ENCODE results near the gene NLGN1.

The NLGN1 gene

GRCh38 chr3:173773800-173774199 is 376.3 kb downstream of the NLGN1 start:
- DNase-seq: no peak

DNA sequence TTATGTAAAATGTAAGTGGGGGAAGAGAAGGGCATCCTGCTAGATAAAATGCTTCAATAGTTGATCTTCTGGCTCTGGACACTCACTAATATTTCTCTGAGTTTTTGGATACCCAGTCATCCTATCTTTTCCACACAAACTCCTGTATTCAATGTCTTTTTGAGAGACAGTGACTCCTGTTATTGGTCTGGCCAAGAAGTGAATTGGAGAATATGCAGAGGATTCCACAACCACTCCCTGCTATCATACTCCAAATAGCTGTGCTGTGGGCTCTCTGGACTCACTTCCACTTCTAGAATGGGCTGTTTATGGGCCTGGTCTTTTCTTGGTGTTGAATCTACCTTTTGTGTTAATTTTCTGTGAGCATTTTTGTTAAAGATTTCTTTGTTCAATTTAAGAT is 376.8 kb downstream of the NLGN1 start:
- DNase-seq: no peak

DNA sequence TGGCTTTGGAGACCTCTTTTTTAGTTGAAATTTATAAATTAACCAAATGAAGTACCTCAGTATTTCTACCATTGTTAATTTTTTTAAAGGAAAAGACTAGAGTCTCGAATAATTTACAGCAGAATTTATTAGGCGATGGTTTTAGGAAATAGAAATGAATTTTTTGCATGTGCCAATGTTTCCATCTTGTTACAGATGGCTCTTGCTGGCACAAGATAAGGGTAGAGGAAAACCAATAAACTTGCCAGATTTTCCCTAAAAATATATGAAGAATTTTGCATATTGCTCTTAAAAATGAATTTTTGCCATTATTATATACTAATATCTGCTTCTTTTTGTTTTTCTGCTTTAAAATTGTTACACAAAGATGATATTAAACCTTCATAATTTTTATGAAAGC is 380.7 kb downstream of the NLGN1 start:
- DNase-seq: no peak

GRCh38 chr3:173780067-173780466 is 382.5 kb downstream of the NLGN1 start:
- no peak for DNase-seq

DNA sequence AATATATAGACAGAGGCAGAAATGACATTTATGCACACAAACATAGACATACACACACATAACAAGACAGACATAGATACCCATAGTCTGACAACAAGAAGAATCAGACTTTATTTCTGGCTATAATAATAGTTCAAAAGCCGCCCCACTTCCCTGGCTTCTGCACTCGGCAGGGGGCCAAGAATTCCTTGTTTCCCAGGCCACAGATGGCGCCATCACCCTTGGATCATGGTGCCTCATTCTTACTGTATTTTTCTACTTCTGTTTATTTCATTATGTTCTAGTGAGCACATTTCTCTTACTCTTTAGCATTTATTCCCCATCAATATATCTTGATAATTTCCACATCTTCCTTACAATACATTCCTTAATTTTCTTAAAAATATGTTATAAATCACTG is 387.5 kb downstream of the NLGN1 start:
- peak; percentile 18 for DNase-seq

DNA sequence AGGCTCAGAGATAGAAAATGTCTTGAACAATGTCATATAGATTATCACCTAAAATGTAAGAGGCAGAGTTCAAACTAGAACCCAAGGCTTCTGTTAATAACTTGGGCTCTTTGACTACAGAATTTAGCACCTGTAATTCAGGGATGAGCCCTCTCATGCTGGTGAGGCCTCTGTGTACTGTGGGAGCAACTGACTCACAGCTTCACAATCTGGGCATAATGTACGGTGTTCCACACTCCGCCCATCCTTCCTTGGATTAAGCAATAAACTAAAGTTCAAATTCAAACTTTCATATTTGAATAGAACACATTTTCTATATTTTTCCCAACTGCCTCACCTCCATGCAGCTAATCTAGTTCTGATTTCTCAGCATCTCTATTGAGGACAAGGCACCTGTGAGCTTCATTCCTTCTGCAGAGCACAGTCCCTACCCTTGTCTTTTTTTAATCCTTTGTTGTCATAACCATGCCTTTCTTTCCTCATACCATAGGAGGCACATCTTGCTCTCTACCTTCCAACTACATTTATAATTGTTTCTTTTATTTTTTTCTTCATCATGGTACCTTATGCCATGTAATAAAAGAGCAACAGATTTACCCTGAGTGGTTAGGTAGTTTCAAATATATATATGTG is 392.1 kb downstream of the NLGN1 start:
- no peak for DNase-seq

- no peak for DNase-seq
These were observed 396.4 kb downstream of the NLGN1 start for GRCh38 chr3:173793963-173794362.

DNA sequence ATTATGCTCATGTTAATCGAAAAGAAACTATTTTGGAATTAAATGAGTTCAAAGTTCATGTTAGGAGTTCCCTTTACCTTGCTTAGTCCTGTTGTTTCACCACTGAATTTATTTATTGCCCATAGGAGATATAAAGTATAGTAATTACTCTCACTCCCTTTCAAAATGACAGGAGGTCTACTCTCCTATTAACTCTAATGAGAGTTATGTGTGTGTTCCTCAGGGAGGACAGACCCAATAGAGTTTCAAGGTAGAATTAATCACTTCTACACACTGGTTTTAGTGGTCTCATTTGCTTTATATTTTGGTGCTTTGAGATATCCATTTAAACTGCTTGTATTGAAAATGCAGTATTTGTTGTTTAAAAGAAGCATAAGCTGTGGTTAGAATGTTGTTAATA is 398.9 kb downstream of the NLGN1 start:
- no peak for DNase-seq

- DNase-seq: no peak
These were observed 399.3 kb downstream of the NLGN1 start for GRCh38 chr3:173796890-173797289.

DNA sequence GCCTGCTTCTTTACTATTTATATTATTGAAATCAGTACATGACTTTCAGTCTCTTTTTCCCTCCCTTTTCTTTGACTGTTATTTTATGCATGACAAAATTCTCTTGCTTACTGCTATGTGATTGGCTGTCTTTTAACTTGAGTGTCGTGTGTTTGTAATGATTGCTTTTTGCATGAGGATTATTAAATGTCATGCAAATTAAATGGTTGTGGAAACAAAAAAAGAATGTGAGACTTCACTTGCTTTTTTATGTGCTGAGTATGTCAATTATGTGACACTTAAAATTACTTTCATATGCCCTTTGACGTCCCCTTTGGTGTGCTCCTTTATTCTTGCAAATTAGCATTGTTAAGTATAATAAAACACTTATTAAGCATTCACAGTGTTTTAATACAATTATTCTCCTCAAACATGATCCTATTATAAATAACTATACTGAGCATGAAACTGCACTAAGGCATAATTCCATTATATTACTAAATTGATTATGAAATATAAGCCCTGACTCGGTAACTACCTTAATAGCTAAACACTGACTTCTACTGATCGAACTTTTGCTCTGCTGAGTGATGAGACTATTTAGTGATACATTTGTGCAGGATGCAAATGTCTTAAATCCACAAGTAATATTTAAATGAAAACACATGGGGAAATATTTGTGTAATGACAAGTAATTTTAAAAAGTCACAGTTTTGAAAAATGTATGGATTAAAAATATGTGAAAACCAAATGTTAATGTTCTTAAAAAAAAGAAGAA is 401.7 kb downstream of the NLGN1 start:
- peak; percentile 44 for DNase-seq

- DNase-seq: no peak
These were observed 402.6 kb downstream of the NLGN1 start for GRCh38 chr3:173800154-173800553.

DNA sequence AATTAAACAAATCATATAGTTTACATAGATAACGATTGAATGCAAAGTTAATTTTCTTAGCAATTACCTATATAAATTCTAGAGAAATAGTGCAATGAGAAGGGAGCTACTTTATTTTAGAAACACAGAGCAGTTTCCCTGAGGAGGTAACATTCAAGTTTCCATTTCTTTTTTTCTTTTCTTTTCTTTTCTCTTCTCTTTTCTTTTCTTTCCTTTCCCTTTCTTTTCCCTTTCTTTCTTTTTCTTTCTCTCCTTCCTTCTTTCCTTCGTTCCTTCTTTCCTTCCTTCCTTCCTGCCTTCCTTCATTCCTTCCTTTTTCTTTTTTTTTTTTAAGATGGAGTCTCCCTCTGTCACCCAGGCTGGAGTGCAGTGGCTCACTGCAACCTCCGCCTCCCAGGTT is 417.3 kb downstream of the NLGN1 start:
- no peak for DNase-seq

- DNase-seq: no peak
These were observed 421.8 kb downstream of the NLGN1 start for GRCh38 chr3:173819368-173819767.

DNA sequence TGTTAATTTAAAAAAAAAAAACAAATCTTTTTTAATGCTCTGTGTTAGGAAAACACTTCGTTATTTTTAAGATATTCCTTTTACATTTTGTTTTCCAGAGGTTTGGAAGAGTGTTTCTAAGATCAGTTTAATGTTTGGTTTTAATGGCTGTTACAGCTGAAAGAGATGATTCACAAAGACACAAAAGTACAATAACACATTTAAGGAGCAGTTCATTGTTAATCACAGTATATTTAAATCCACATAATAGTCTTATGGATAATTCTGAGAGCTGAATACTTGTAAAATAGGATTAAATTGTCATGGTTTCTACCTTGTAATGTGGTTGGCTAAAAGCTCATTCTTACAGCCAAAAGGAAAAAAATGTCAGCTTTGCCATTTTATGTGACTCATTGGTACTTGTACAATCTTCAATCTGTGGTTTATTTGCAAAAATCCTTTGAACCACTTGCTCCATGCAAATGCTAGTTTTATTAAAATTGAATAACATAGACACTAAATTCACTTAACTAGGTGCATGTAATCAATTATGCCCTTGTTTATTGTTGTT is 426.4 kb downstream of the NLGN1 start:
- peak; percentile 24 for DNase-seq

- DNase-seq: no peak
These were observed 428.2 kb downstream of the NLGN1 start for GRCh38 chr3:173825730-173826129.

DNA sequence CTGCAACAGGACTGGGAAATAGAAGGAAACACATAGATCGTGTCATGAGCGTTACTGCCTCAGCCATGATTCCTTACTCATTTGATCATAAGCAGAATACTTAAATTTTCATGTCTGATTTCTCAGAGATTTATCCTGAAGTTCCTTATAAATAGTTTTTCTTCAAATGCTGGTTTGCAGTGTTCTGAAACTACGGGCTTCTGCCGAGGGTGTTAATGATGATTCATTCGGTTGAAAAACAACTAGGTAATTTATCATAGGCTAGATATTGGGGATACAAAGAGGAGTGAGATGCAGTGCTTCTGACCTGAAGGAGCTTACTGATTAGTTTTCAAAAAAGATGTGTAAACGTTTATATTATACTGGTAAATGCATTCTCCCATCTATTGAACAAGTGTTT is 428.9 kb downstream of the NLGN1 start:
- DNase-seq: no peak

GRCh38 chr3:173826901-173827609 is 429.5 kb downstream of the NLGN1 start:
- peak; percentile 62 for DNase-seq

GRCh38 chr3:173838644-173839043 is 441.1 kb downstream of the NLGN1 start:
- DNase-seq: no peak

DNA sequence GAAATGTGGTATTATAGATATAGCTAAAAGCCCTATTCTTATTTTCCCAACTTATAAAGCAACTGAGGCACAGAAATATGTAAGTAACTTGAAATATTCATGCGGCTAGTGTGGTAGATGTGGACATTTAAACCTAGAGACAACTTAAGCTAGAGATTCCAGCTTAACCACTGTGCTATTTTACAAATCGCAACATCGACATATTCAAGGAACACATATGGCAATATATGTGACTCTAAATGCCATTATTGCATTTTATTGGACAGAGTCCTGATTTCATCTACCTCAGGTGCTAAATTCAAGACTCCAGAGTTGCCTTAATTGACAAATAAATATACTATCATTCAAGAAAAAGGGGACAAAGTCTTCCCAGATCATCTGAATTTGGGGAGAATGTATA is 442.3 kb downstream of the NLGN1 start:
- no peak for DNase-seq

DNA sequence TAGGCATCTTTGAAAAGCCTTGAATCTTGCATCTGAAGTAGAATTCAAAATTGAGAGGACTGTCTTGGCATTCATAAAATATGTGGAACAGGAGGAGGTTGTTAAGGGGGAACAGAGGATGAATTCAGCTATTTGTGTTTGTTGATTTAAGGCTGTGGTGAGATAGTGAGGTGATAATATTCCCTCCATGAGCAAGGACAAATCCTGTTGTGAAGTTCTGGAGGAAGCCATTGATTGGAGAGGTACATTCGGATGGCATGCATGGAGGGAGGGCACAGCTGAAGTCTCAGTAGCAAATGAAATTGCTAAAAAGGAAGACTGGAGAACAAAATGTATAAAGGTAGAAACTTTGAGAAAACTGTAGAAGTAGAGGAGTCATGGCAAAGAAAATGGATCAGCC is 443.8 kb downstream of the NLGN1 start:
- no peak for DNase-seq

- no peak for DNase-seq
These were observed 445.5 kb downstream of the NLGN1 start for GRCh38 chr3:173843060-173843459.

DNA sequence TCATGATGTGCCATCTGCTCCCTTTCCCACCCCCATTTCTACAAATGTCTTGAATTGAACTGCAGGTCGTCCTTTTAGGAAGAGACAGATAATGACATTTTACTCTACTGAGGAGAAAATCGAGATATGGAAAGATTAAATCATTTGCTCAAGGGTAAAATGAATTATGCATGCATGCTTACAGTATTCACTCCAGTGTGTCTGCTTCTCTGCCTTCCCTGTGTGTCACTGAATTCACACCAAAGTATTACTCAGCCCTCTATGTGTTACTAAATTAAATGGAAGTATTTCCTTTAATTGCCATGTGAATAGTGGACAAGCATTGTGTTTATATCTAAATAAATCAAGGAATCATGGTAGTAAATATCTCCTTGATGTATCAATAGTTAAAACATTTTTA is 449.0 kb downstream of the NLGN1 start:
- no peak for DNase-seq

DNA sequence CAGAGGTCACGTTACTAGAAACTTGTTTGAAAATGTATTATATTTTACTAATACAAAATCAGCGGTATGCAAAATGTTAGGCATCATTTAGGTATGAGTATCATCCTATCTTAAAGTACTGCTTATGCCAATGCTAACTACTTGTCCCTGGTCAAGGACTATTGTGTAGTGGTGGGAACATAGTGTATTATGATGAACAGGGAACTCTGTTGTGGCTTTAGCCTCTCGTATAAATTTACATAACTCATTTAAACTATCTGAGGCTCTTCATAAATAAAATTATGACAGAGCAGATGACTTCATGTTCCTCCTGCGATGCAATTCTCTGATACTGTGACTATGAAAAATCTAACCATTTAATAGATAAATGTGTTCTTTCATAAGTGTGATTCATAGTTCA is 451.9 kb downstream of the NLGN1 start:
- no peak for DNase-seq

GRCh38 chr3:173857154-173857553 is 459.6 kb downstream of the NLGN1 start:
- DNase-seq: no peak
